Pancreas (tissue), 10 donors: ENCODE data around the gene GAPDH. TPM values are rescaled to one million over a fixed set of nuclear protein-coding genes. Genes with fewer than 3 reads are reported as not detected.
"Not testable (repeated sequence)": the region's sequence is repeated elsewhere in the genome, so short reads cannot be mapped to it uniquely, and the experiment has no call there.

ENCODE experiments used
- ATAC-seq, 4 donors: fragments of 200-7000 bp; cut with Tn5 transposase; one replicate each; pipeline versions ENCODE4 v1.8.0 to v1.9.1; 2020; ENCODE audit warnings: mild to moderate bottlenecking in 4 of 4, moderate library complexity in 4 of 4
- DNase-seq, 6 donors: peaks; one replicate each; pipeline ENCODE4 v3.0.0-alpha.2; 2020
- FAIRE-seq: peaks from 2 replicates; lab custom pipeline; 2012; peaks lifted over from hg19 to GRCh38; lab: Jason Lieb, UNC
- H3K27ac ChIP-seq, 4 donors: fragments of 200-600 bp; sonication (generic); 1 replicate in 3 of 4; 2 replicates in 1 of 4; pipeline versions ENCODE4 v1.5.0 to v1.8.0; 2020
- H3K27me3 ChIP-seq, 4 donors: fragments of 200-600 bp; one replicate each; pipeline ENCODE4 v1.8.0; 2021
- H3K36me3 ChIP-seq, 3 donors: fragments of 200-600 bp; sonication (generic) in 1 of 3; one replicate each; pipeline versions ENCODE4 v1.5.0 to v1.8.0; 2020 to 2021
- H3K4me1 ChIP-seq, 3 donors: fragments of 200-600 bp; one replicate each; pipeline ENCODE4 v1.8.0; 2021
- H3K4me3 ChIP-seq, 4 donors: fragments of 200-600 bp; sonication (generic) in 2 of 4; one replicate each; pipeline versions ENCODE4 v1.5.0 to v1.8.0; 2020 to 2021
- H3K9me3 ChIP-seq, 4 donors: fragments of 200-600 bp; one replicate each; pipeline ENCODE4 v1.8.0; 2021
- WGBS, 2 donors: extraction: QIAGEN DNeasy Blood & Tissue Kit; methylation state at CpG; one replicate each; pipeline ENCODE4 v1.1.7; 2013; 5-methylcytosine and 5-hydroxymethylcytosine counted together
- intact Hi-C, 3 donors: fragments of 100-400 bp; cut with DNase I; formaldehyde crosslinking; loops; one replicate each; pipeline versions ENCODE4 v1.11.1 to v1.14.2; 2022
- polyA plus RNA-seq, 2 donors: library from polyadenylated mRNA; stranded (reverse); fragments of 200-250 nt; gene quantifications; one replicate each; pipeline ENCODE4 v1.2.3, GENCODE V29; 2013
- total RNA-seq, 6 donors: library from RNA; stranded (reverse); fragmentation: NEBNext Ultra II Directional in 4 of 6; extraction: Animal tissue kit (Norgen Biotek cat#: 25700) in 4 of 6; gene quantifications; one replicate each; pipeline versions ENCODE4 v1.2.1 to v1.2.4, GENCODE V29; 2021 to 2023
- TF ChIP-seq, protein P1 (sequence below), 4 donors: fragments of 200-600 bp; sonication (generic) in 3 of 4; IDR thresholded peaks; one replicate each; pipeline versions ENCODE4 v1.5.0 to v1.8.0; 2021; ENCODE audit warnings: antibody characterized with exemption in 4 of 4
- donor health status: healthy with polysubstance abuse.
- donor health status: DM: no; HTN: no; CAD: no; lungs with moderate emphysema.
- donor health status: DM: no; HTN: no; CAD: no.
- donor health status: control.
- donor health status: control.
- donor health status: Bipolar disorder and iron deficiency.
- donor health status: DM: yes; HTN: yes; CAD: no.
- donor health status: DM: no; HTN: no; CAD: no.
- donor health status: DM: no; HTN: no; CAD: no.
- donor health status: DM: yes; HTN: yes; CAD: no.

The GAPDH gene
- total and polyA plus RNA-seq, 8 donors: 149 to 657 (median 401) TPM

DNA sequence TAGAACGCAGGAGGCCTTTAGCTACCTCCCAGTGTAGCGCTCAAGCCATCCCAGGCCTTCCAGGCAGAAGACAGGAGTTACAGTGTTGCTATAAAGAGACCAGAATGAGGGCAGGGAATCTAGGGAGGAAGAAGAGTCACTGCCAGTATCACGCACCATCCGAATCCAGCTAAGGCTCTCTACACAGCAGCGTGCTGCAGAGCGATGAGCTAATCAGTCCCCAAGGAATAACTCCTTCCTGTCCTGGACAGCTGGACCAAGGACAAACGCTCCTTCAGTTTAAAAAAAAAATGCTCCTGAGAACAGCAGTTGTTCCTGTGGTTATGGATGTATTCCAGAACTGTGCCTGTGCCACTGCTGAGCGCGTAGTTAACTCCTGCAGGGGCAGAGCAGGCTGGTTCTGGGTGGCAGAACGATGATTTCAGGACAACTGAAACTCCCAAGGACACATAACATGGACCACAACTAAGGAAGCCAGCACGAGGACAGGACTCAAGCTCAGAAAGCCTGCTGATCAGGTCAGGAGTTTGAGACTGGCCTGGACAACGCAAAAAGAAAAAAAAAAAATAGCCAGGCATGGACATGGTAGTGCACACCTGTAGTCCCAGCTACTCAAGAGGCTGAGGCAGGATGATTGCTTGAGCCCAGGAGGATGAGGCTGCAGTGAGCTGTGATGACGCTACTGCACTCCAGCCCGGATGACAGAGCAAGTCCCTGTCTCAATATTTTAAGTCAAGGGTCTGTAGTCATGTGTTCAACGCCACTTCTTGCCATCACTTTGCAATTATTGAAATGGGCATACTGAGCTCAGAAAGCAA is 18.9 kb downstream of the GAPDH start:
- Histone ChIP-seq H3K27me3 (no peaks in the 10 kb centered on the region), H3K4me1 (peaks cover 0 to 17% (median 0%) of the 10 kb centered on the region in 3 donors), H3K27ac (peak overlapping the region in 1 of 4 donors; percentile 47), H3K4me3 (no peak overlapping the region), H3K9me3 (no peaks in the 10 kb centered on the region), H3K36me3 (peaks cover 0 to 4% (median 0%) of the 10 kb centered on the region in 3 donors)
- no peak for DNase-seq
- 62 to 72% methylated on average over 15 of the region's 15 CpGs for WGBS, 2 donors
- TF ChIP-seq, protein P1, sequence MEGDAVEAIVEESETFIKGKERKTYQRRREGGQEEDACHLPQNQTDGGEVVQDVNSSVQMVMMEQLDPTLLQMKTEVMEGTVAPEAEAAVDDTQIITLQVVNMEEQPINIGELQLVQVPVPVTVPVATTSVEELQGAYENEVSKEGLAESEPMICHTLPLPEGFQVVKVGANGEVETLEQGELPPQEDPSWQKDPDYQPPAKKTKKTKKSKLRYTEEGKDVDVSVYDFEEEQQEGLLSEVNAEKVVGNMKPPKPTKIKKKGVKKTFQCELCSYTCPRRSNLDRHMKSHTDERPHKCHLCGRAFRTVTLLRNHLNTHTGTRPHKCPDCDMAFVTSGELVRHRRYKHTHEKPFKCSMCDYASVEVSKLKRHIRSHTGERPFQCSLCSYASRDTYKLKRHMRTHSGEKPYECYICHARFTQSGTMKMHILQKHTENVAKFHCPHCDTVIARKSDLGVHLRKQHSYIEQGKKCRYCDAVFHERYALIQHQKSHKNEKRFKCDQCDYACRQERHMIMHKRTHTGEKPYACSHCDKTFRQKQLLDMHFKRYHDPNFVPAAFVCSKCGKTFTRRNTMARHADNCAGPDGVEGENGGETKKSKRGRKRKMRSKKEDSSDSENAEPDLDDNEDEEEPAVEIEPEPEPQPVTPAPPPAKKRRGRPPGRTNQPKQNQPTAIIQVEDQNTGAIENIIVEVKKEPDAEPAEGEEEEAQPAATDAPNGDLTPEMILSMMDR (IDR thresholded peaks at IDR 0.05): no peak
- ATAC-seq: peak in 1 of 4 donors; percentile 4
- intact Hi-C loops: no loop called here
- no peak for FAIRE-seq

DNA sequence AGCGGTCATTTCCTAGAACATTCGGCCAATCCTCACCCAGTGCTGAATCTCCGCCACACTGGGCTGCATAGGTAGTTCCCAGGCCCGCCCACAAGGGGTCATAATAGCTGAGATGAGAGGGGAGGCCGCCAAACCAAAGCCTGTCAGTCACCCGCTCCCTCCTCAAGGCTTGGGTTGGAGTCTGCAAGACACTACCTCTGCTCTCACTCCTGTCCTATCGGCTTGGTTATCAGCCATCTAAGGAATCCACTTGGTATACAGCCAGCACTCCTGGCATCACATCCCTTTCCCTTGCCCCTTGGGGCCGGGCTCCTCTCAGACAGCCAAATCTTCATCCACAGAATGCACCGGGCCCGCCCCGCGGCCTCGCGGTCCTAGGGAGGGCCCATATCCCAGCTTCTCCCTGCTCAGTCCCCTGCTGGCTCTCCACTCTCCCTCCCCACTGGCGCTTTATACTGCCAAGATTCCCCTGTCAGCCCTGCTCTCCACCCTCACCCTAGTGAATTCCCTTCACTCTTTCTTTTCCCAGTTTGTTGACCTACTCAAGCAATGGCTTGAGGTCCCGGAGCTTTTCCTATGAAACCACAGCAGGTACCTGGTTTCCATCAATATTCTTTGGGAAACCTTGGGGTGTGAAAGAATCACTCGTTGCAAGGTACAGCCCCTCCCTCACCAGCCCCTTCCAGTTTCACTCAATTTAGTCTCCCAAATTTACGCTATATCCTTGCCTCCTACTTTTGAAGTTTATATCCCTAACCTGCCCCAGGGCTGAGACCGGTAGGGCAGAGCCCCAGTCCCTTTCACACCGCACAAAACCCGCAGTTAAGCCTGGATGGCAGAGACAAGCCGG is 20.1 kb downstream of the GAPDH start:
- Histone ChIP-seq H3K36me3 (peaks cover 0 to 4% (median 3%) of the 10 kb centered on the region in 3 donors), H3K4me3 (peak overlapping the region in 2 of 4 donors; percentile 70 to 73), H3K27me3 (no peaks in the 10 kb centered on the region), H3K4me1 (peaks cover 0 to 17% (median 0%) of the 10 kb centered on the region in 3 donors), H3K9me3 (no peaks in the 10 kb centered on the region), H3K27ac (no peak overlapping the region)
- intact Hi-C loops: no loop called here
- FAIRE-seq (no peak), ATAC-seq (peak; percentile 57 to 74 (median 72)), DNase-seq (peak in 5 of 6 donors; percentile 58 to 83 (median 74))
- TF ChIP-seq, protein P1 (IDR thresholded peaks at IDR 0.05): peak; percentile 30 to 54 (median 42)
- WGBS, 2 donors: 47 to 55% methylated on average over 22 of the region's 22 CpGs

DNA sequence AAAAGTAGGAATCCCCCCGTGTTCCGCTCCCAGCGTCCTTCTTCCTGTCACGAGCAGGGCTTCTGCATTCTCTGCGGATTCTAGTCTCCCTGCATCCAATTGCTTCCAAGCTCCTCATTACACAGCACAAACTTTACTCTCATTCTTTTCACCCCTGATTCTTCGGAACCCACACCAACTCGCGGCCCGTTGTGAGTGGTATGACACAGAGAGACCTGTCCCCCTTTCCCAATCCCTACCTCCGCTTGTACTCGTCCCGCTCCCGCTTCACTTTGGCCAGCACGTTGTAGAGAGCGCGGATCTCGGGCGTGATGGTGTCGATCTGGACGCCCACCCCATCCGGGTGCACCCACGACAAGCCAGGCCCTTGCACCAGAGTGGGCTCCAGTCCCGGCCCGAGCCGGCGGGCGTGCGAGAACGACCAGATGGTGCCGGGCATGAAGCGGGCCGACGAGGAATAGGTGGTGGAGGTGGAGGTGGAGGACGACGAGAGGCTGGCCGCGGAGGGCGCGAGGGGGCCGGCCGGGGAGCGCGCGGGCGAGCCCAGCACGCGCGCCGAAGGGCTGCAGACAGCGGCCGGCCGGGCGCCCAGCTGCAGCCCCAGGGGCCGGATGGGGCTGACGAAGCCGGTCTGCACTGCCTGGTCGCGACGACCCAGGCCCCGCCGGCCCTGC is 20.8 kb downstream of the GAPDH start:
- no peaks in the 10 kb centered on the region for H3K9me3 ChIP-seq
- peaks cover 0 to 17% (median 0%) of the 10 kb centered on the region in 3 donors for H3K4me1 ChIP-seq
- ATAC-seq: peak in 2 of 4 donors; percentile 7 to 8
- WGBS, 2 donors: 16 to 24% methylated on average over 50 to 61 of the region's 61 CpGs
- no peak overlapping the region for H3K27ac ChIP-seq
- H3K27me3 ChIP-seq: no peaks in the 10 kb centered on the region
- intact Hi-C loops: no loop called here
- peak overlapping the region; percentile 60 to 73 (median 67) for H3K4me3 ChIP-seq
- H3K36me3 ChIP-seq: peaks cover 2 to 10% (median 6%) of the 10 kb centered on the region in 3 donors
- no peak for FAIRE-seq
- TF ChIP-seq, protein P1 (IDR thresholded peaks at IDR 0.05): no peak
- DNase-seq: no peak

DNA sequence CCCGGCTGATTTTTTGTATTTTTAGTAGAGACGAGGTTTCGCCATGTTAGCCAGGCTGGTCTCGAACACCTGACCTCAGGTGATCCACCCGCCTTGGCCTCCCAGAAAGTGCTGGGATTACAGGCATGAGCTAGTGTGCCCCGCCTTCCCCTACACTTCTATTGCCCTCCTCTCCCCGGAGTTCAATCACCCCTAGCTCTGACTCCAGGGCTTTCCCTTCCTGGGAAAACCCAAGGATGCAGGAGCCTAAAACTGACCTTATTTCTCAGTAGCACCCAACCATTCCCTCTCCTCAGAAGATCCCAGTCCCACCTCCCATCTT is 22.1 kb downstream of the GAPDH start:
- FAIRE-seq, H3K9me3 ChIP-seq, H3K27ac ChIP-seq, DNase-seq, ATAC-seq, H3K27me3 ChIP-seq, intact Hi-C loops: not testable (repeated sequence)
- peak overlapping the region in 2 of 4 donors; percentile 70 to 73 for H3K4me3 ChIP-seq
- WGBS, 2 donors: 90 to 91% methylated on average over 7 of the region's 7 CpGs
- peaks cover 13 to 19% (median 15%) of the 10 kb centered on the region in 3 donors for H3K36me3 ChIP-seq
- H3K4me1 ChIP-seq: peaks cover 0 to 17% (median 0%) of the 10 kb centered on the region in 3 donors

DNA sequence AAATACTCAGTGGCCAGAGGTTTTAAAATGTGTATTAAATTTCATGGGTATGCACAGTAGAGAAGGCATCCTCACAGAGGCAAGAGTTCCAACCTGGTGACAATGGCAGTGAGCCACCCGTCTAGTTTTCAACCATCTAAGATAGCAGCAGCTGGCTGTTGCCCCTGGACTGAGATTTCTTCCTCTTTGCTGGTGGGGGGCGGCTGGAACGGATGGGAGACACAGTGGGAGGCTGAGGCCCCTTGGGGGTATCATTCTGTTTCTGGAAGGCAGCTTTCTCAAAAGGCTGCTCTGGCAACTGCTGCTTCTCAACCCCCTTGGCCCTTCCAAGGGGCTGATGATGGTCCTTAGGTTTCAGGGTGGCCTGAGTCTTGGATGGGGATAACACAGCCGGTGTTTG is 22.5 kb downstream of the GAPDH start:
- WGBS, 2 donors: 79 to 88% methylated on average over 4 of the region's 4 CpGs
- TF ChIP-seq, protein P1 (IDR thresholded peaks at IDR 0.05): no peak
- intact Hi-C loops: no loop called here
- no peak for ATAC-seq
- H3K36me3 ChIP-seq: peaks cover 13 to 22% (median 15%) of the 10 kb centered on the region in 3 donors
- FAIRE-seq: no peak
- H3K4me1 ChIP-seq: peaks cover 0 to 17% (median 0%) of the 10 kb centered on the region in 3 donors
- H3K9me3 ChIP-seq: no peaks in the 10 kb centered on the region
- DNase-seq: no peak
- no peak overlapping the region for H3K4me3 ChIP-seq
- no peak overlapping the region for H3K27ac ChIP-seq
- H3K27me3 ChIP-seq: no peaks in the 10 kb centered on the region

DNA sequence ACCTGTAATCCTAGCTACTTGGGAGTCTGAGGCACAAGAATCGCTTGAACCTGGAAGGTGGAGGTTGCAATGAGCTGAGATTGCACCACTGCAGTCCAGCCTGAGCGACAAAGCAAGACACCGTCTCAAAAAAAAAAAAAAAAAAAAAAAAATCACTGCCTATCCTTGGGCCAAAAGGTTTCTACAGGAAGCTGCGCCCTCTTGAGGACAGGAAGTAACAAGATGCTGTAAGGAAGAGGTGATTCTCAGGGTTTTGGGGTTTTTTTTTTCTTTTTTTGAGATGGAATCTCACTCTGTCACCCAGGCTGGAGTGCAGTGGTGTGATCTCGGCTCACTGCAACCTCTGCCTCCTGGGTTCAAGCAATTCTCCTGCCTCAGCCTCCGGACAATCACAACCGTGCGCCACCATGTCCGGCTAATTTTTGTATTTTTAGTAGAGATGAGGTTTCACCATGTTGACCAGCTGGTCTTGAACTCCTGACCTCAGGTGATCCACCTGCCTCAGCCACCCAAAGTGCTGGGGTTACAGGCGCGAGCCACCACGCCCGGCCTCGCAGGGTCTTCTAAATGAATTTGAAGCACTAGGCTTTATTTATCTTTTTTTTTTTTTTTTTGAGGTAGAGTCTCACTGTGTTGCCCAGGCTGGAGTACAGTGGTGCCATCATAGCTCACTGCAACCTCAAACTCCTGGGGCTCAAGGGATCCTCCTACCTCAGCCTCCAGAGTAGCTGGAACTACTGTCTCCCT is 23.9 kb downstream of the GAPDH start:
- intact Hi-C loops, ATAC-seq, H3K27me3 ChIP-seq, DNase-seq, H3K4me3 ChIP-seq, FAIRE-seq, H3K9me3 ChIP-seq, H3K27ac ChIP-seq: not testable (repeated sequence)
- Histone ChIP-seq H3K4me1 (peaks cover 0 to 16% (median 0%) of the 10 kb centered on the region in 3 donors), H3K36me3 (peaks cover 13 to 22% (median 15%) of the 10 kb centered on the region in 3 donors)
- whole genome bisulfite sequencing, 2 donors: 81 to 83% methylated on average over 14 of the region's 14 CpGs
